K562 (cell line): ENCODE data around the gene MAP3K12. TPM values are rescaled to one million over a fixed set of nuclear protein-coding genes. Genes with fewer than 3 reads are reported as not detected.
A peak's percentile ranks its signal among the peaks of the same experiment; 100 is the strongest.

Source experiments
- COPS2 ChIP-seq: fragments of 450-650 bp; conservative IDR thresholded peaks from 2 replicates; pipeline ENCODE4 v1.6.1; 2016; ENCODE audit warnings: mild to moderate bottlenecking, moderate library complexity
- E2F3 ChIP-seq: fragments of 250-450 bp; sonication (Bioruptor Pico); IDR thresholded peaks from 2 replicates; pipeline ENCODE4 v1.4.0; 2020; ENCODE audit warnings: mild to moderate bottlenecking
- EHMT2 ChIP-seq: fragments of 450-650 bp; IDR thresholded peaks from 2 replicates; pipeline ENCODE4 v1.6.1; 2018; ENCODE audit warnings: antibody characterized with exemption
- EP400 ChIP-seq: fragments of 450-650 bp; IDR thresholded peaks from 2 replicates; pipeline ENCODE4 v1.6.1; 2017; ENCODE audit warnings: antibody characterized with exemption, mild to moderate bottlenecking, moderate library complexity
- ETS1 ChIP-seq: conservative IDR thresholded peaks from 2 replicates; pipeline ENCODE4 v1.6.1; 2011; ENCODE audit warnings: low read depth, mild to moderate bottlenecking, low read length; ENCODE audit not compliant: control insufficient read depth
- FIP1L1 ChIP-seq: fragments of 200-400 bp; formaldehyde crosslinking; IDR thresholded peaks from 2 replicates; pipeline ENCODE4 v1.6.1; 2018; ENCODE audit warnings: mild to moderate bottlenecking, low read depth, low read length; ENCODE audit not compliant: poor library complexity, severe bottlenecking
- FOXJ2 ChIP-seq: fragments of 200-800 bp; sonication (Bioruptor generic); IDR thresholded peaks from 2 replicates; pipeline ENCODE4 v1.6.1; 2016; ENCODE audit warnings: missing genetic modification characterization, missing compliant biosample characterization
- FOXO4 ChIP-seq: fragments of 450-650 bp; formaldehyde crosslinking; IDR thresholded peaks from 2 replicates; pipeline ENCODE4 v1.4.0; 2020; ENCODE audit warnings: mild to moderate bottlenecking, moderate library complexity
- HDAC2 ChIP-seq: fragments of 450-650 bp; IDR thresholded peaks from 2 replicates; pipeline ENCODE4 v1.6.1; 2016; ENCODE audit warnings: mild to moderate bottlenecking
- HNRNPLL ChIP-seq: fragments of 200-400 bp; formaldehyde crosslinking; IDR thresholded peaks from 2 replicates; pipeline ENCODE4 v1.6.1; 2017; ENCODE audit warnings: low read length, low read depth, mild to moderate bottlenecking; ENCODE audit not compliant: poor library complexity, severe bottlenecking
- HOXB6 ChIP-seq: fragments of 250-450 bp; sonication (Bioruptor Pico); IDR thresholded peaks from 2 replicates; pipeline ENCODE4 v1.5.1; 2022; ENCODE audit warnings: mild to moderate bottlenecking, borderline replicate concordance
- MAFF ChIP-seq: IDR thresholded peaks from 2 replicates; pipeline ENCODE4 v1.6.1; 2012; ENCODE audit warnings: low read length, improper control_type of control experiment
- MCM3 ChIP-seq: fragments of 450-650 bp; IDR thresholded peaks from 2 replicates; pipeline ENCODE4 v1.6.1; 2016
- PHF8 ChIP-seq: fragments of 200-600 bp; sonication (generic); IDR thresholded peaks from 2 replicates; pipeline ENCODE4 v1.6.1; 2012; ENCODE audit warnings: mixed run types, mild to moderate bottlenecking, inconsistent platforms, low read length, moderate library complexity, borderline replicate concordance
- RBM39 ChIP-seq: fragments of 200-400 bp; formaldehyde crosslinking; optimal IDR thresholded peaks from 2 replicates; pipeline ENCODE3; 2018; ENCODE audit warnings: low read depth, low read length
- SRSF9 ChIP-seq: fragments of 200-400 bp; formaldehyde crosslinking; IDR thresholded peaks from 2 replicates; pipeline ENCODE4 v1.6.1; 2017; ENCODE audit warnings: low read depth, low read length, borderline replicate concordance
- SUPT5H ChIP-seq: fragments of 450-650 bp; IDR thresholded peaks from 2 replicates; pipeline ENCODE4 v1.6.1; 2016
- TCF3 ChIP-seq: sonication (generic); formaldehyde crosslinking; IDR thresholded peaks from 2 replicates; pipeline ENCODE4 v1.4.0; 2020; ENCODE audit warnings: mild to moderate bottlenecking, missing genetic modification reagents
- ZBED1 ChIP-seq: IDR thresholded peaks from 2 replicates; pipeline ENCODE4 v1.6.1; 2014
- ZNF561 ChIP-seq: fragments of 450-650 bp; formaldehyde crosslinking; conservative IDR thresholded peaks from 2 replicates; pipeline ENCODE4 v1.4.0; 2020; ENCODE audit warnings: mild to moderate bottlenecking, moderate library complexity
- ZNF592 ChIP-seq: fragments of 450-650 bp; IDR thresholded peaks from 2 replicates; pipeline ENCODE4 v1.6.1; 2017; ENCODE audit warnings: antibody characterized with exemption, mild to moderate bottlenecking
- polyA plus RNA-seq, 8 experiments: library from polyadenylated mRNA; depleted of rRNA in 4 of 8; stranded (reverse) in 5 of 8; unstranded in 3 of 8; fragments of >200 nt; fragmentation: Nextera tagmentation in 2 of 8; fragmentation: Illumina TruSeq in 1 of 8; extraction: Ambion mirVana in 2 of 8; extraction: Trizol in 1 of 8; gene quantifications; 2 replicates each; pipeline versions ENCODE4 v1.2.1 to v1.2.3, GENCODE V29; 2011 to 2014; ENCODE audit warnings: inconsistent platforms in 1 of 8, missing spikeins in 1 of 8
- total RNA-seq, 7 experiments: library from RNA; depleted of rRNA in 6 of 7; stranded (reverse); fragments of >200 nt in 6 of 7; fragmentation: Illumina TruSeq in 2 of 7; extraction: Trizol in 2 of 7; gene quantifications; 2 replicates each; pipeline versions ENCODE4 v1.2.1 to v1.2.3, GENCODE V29; 2011 to 2021; ENCODE audit warnings: low replicate concordance in 1 of 7
- TF ChIP-seq, protein P1 (sequence below): fragments of 450-650 bp; IDR thresholded peaks from 2 replicates; pipeline ENCODE4 v1.6.1; 2017; ENCODE audit warnings: mild to moderate bottlenecking, moderate library complexity

Gene MAP3K12
- total and polyA plus RNA-seq, 9 of the 15 experiments (the other 6 are each of a cell fraction or from before 2014, with no cell fraction given) = 0.10 to 2.4 (median 1.6) TPM

DNA sequence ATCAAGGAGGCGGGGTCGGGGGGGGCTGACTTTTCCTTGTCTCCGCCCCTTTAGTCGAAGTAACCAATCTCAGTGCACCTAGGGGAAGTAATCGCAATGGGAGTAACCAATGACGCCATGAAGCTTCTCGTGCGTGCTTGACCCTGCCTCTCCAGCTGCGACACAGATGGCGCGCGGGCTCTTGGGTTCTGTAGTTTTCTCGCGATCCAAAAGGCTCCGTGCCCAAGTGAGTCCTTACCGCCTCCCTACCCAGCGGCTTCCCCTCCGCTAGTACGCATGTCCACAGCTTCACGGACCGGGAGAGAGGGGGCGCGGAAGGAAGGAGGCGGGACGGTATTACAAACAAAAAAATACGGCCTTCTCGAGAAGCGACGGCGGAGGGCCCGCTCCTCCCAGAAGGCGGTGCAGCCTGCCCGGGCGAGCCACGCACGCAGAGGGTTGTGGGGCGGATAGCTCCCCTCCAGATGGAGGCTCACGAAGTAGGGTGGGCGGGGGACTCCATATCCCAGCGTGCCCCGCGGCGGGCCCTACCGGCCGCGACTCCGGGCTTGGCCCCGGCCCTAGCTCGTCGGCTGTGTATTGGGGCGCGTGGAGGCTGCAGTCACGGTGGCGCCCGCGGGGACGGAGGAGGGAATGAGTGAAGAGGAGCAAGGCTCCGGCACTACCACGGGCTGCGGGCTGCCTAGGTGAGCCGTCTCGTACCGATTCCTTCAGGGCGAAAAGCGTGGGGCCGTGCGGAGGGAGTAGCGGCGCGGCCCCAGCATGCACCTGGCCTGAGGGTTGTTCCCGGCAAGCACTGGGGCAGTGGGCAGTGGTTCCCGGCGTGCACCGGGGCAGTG, 1.7 kb upstream of the MAP3K12 start, which contains the start of gene TARBP2 (continued):
- TF ChIP-seq FIP1L1 (peak; percentile 54), FOXJ2 (tag) (peak; percentile 46; the same call in 1 of the 2 replicates), E2F3 (peak; percentile 89; the same call in 1 of the 2 replicates), HDAC2 (no peak), SRSF9 (no peak), EHMT2 (no peak), SUPT5H (peak; percentile 96), HOXB6 (CRISPR knock-in tag) (no peak), MCM3 (no peak), RBM39 (no peak), ZNF592 (peak; percentile 99), MAFF (no peak), ZNF561 (CRISPR knock-in tag) (0 out of 2 replicates have a peak, but pooled peaks have one; percentile 59), PHF8 (peak; percentile 95), EP400 (peak; percentile 99), FOXO4 (CRISPR knock-in tag) (no peak), TCF3 (CRISPR knock-in tag) (no peak), HNRNPLL (peak; percentile 29), ETS1 (peak; percentile 87), ZBED1 (no peak), COPS2 (no peak)
- TF ChIP-seq, protein P1, sequence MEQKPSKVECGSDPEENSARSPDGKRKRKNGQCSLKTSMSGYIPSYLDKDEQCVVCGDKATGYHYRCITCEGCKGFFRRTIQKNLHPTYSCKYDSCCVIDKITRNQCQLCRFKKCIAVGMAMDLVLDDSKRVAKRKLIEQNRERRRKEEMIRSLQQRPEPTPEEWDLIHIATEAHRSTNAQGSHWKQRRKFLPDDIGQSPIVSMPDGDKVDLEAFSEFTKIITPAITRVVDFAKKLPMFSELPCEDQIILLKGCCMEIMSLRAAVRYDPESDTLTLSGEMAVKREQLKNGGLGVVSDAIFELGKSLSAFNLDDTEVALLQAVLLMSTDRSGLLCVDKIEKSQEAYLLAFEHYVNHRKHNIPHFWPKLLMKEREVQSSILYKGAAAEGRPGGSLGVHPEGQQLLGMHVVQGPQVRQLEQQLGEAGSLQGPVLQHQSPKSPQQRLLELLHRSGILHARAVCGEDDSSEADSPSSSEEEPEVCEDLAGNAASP = no peak
